ENCODE measurements around the gene MBP.

Gene MBP

DNA sequence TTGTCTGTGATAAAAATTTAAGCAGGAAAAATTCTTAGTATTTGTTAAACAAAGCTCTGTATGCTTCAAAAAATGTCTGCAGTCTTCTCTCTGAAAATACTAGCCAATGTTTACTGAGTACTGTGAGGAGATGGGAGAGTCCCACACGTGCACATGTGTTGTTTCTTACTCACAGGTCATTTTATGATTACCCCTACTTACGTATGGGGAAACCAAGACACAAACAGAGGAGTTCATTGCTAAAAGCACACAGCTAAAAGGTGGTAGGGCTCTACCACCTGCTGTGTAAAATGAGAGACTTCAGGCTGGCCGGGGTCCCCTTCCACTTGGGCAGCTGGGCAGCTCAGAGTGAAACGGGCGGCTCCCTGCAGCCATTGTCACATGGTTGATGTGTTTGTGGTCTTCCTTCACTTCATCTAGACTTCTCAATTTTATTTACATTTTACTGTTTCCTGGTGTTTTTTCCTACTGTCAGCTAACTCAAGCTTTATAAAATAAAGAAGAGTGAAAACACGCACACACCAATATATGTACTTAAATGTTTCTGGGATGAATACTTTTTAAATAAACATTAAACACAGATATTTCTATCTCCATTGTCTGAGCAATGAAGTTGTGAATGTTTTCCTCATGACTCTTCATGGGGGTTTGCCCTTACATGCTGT is 71.2 kb downstream of the MBP start:
- no peak for DNase-seq

- DNase-seq = no peak
Observed at GRCh38 chr18:77060151-77060550, 72.4 kb downstream of the MBP start.

DNA sequence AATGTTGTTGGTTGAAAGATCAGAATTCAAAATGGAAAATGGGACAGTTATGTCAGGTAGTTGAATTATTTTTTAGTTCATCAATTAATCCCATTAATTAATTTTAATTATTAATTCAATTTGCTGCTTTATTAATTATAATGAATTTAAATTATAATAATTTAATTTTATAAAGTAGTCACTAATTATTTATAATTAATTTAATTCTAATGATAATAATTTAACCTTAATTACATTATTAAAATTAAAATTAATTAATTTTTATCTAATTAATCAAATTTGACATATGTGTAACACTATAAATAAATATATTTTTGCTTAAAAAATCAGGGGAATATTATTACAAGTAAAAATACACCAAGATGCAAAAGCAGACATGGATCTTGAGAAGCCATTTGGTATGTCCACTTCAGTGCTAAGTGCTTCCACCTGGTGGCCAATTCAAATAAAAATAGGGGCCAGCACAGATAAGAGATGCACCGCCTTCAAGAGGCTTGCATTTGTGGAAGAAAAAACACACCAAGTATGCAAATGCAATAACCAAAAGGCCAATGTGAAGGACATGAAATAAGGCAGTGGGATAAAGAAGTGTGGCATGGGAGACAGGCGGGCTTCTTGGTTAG is 73.2 kb downstream of the MBP start:
- DNase-seq = peak; percentile 59 to 60

GRCh38 chr18:77058290-77058835 is 74.2 kb downstream of the MBP start:
- no peak for DNase-seq

DNA sequence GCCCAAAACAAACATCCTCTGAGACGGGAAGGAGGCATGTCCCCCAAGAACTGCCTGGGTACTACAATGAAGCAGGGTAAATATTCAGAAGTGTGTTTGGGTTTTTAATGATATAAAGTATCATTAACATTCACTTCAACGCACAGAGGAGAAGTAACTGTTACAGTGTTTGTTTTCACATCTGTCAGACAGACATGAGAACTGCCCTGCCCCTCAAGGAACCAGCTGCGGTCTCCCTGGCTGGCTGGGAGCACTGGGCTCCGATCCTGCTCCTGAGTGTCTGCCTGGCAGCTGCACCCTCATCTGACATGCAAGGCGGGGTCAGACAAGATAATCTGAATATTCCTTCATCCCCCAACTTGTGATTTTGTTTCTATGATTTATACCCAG is 75.6 kb downstream of the MBP start:
- DNase-seq = no peak

- no peak for DNase-seq
Observed at GRCh38 chr18:77056344-77057005, 76.1 kb downstream of the MBP start.

DNA sequence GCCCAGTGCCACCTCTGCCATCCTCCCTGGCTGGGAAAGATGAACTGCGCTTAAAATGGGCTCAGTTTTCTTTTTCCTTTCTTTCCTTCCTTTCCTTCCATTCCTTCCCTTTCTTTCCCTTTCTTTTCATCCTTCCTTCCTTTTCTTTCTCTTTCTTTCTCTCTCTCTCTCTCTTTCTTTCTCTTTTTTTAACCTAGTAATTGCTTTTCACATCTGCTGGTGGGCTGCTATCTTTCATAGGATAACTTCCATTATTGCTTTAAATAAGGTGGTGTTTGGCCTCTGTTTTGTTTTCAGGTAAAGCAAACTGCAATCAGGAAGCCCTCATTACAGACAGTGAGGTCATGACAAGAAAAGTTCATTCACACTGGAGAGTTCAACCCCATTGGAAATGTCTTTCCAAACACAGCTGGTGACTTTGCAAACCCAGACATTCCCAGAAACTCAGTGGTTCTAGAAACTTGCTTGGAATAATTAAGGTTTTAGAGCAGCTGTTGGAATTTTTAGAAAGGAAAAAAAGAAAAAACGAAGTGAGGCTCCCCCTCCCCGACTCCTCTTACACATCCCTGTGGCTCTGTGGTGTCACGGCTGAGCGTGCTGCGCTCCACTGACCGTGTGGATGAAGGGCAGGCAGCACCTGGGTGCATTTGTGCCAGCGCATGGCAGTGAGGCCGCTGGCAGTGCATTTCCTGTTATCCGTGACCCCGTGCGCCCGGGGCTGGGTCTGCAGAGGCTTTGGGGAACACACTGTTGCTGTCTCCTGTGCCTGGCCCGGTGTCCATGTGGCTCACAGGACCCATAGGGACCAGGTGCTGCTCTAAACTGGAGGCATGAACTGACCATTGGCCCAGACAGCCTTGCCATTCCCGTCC is 76.9 kb downstream of the MBP start:
- peak in 1 of 2 donors; percentile 29 for DNase-seq

GRCh38 chr18:77054606-77055428 is 77.8 kb downstream of the MBP start:
- DNase-seq = peak; percentile 81 to 85

GRCh38 chr18:77054288-77054605 is 78.3 kb downstream of the MBP start:
- DNase-seq = peak; percentile 31 to 43

GRCh38 chr18:77053616-77054287 is 78.8 kb downstream of the MBP start:
- no peak for DNase-seq

GRCh38 chr18:77052983-77053309 is 79.6 kb downstream of the MBP start:
- DNase-seq = peak in 1 of 2 donors; percentile 54

DNA sequence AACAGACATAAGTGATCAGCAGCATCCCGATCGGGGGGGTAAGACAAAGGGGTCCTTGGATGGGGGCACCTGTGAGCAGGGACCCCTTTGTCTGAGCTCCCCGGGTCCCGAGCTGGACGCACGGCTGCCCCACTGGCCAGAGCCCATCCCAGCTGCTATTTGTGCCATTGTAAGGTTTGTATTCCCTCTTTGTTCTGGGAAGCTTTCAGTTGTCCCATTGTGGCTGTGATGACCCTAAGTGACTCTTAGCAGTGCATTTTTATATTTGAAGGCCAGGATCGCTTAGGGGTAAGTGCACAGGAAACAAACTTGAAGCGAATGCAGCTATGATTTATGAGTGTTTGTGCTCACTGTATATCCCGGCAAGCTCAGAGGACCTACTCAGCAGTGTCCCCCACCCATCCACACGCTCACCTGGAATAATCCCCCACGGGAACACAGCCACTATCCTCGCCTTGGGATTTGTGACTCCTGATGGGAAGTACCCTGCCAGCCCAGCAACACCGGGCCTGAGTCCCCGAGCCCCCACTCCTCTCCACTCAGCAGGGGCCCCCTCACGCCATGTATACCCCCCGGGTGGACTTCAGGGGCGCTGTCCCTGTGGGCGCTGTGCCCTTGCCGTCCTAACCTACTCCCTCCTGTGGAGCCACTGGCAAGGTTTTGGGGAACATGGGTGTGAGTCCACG is 80.1 kb downstream of the MBP start:
- no peak for DNase-seq

GRCh38 chr18:77051581-77052296 is 80.8 kb downstream of the MBP start:
- no peak for DNase-seq

DNA sequence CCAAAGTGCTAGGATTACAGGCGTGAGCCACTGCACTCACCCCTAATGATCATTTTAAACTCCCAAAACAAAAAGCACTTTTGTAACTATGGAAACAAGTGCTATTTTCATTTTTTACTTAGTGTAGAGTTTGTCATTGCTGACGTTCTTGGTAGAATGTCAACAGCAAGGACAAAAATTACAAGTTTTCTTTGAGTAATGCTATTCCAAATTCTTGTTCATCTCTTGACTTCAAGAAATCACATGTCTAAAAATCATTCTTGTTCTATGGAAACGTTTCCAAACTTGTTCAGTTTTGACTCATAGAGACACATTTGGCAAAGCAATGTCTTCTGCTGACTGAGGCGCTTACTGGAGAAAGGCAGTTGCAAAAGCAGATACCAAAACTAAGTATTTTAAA is 82.6 kb downstream of the MBP start:
- no peak for DNase-seq

- DNase-seq = no peak
Observed at GRCh38 chr18:77047803-77048419, 84.7 kb downstream of the MBP start.

DNA sequence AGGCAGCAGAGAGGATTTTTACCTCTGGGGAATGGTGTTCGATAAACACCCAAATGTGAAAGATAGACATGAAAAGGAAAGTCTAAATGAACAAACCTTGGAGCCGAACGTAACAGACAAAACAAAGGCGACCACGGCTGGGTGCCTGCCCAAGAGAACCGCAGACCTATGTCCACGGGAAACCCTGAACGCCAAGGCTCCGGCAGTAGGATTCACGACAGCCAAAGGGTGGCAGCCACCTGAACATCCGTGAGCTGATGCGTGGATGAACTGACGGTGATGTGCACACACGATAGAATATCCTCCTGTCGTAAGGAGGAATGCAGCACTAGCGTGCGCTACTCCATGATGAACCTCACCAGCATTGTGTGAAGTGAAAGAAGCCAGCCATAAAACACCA is 85.6 kb downstream of the MBP start:
- DNase-seq = no peak

GRCh38 chr18:77046409-77046808 is 86.2 kb downstream of the MBP start:
- no peak for DNase-seq

GRCh38 chr18:77045677-77046076 is 86.9 kb downstream of the MBP start:
- no peak for DNase-seq

DNA sequence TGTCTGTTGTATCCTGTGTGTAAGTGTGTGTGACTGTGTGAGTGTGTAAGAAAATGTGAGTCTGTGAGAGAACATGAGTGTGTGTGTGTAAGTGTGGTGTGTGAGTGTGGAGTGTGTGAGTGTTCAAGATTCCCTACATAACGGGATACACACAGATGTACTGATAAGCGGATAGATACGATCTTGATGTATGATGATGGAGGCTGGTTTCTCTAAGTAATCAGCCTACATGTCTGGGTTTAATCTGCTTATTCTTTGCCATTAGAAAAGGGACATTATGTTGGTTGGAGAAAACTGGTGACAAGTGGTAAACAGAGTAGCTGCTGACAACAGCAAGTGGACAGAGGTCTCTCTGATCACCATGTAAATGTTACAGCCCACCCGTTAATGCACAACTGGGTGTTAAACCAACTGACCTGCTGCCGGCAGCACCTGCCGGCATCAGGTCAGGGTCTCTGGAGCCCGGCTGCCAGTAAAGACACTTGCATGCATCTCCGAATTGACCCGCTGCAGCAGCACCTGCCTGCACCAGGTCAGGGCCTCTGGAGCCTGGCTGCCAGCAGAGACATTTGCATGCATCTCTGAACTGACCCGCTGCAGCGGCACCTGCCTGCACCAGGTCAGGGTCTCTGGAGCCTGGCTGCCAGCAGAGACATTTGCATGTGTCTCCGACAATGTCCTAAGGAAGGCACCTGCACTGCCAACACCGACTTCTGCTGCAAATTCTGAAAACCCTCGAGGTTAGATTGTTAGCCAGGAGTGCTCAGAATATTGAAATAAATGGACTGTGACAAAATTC is 87.5 kb downstream of the MBP start:
- DNase-seq = no peak

All from CD4-positive, alpha-beta T cell treated with Interferon alpha-2 for 1 hour (primary cell).